ENCODE results near the gene IGFALS.

GRCh38 chr16:1746693-1747195, 46.8 kb downstream of the IGFALS start:
- TF ChIP-seq, protein P1, sequence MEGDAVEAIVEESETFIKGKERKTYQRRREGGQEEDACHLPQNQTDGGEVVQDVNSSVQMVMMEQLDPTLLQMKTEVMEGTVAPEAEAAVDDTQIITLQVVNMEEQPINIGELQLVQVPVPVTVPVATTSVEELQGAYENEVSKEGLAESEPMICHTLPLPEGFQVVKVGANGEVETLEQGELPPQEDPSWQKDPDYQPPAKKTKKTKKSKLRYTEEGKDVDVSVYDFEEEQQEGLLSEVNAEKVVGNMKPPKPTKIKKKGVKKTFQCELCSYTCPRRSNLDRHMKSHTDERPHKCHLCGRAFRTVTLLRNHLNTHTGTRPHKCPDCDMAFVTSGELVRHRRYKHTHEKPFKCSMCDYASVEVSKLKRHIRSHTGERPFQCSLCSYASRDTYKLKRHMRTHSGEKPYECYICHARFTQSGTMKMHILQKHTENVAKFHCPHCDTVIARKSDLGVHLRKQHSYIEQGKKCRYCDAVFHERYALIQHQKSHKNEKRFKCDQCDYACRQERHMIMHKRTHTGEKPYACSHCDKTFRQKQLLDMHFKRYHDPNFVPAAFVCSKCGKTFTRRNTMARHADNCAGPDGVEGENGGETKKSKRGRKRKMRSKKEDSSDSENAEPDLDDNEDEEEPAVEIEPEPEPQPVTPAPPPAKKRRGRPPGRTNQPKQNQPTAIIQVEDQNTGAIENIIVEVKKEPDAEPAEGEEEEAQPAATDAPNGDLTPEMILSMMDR (IDR thresholded peaks at IDR 0.05; ENCODE audit: low read depth, low read length): no peak
- TF ChIP-seq MYC (IDR thresholded peaks at IDR 0.05; ENCODE audit: low read depth, low read length): no peak

All from NB4 (cell line).